Activated CD4-positive, alpha-beta T cell treated with anti-CD3 and anti-CD28 coated beads, Interleukin-2, amount 10 ng/mL, durations not matched to agents 7 days and 5 days (primary cell): ENCODE data around the gene COL20A1. TPM values are rescaled to one million over a fixed set of nuclear protein-coding genes. Genes with fewer than 3 reads are reported as not detected.

Source experiments
- CTCF ChIA-PET: fragments of 350-600 bp; sonication (Branson Sonifier 250); formaldehyde crosslinking; loops from one replicate; lab custom pipeline; 2021; ENCODE audit warnings: antibody characterized with exemption; lab: Charles Lee
- POLR2A ChIA-PET: fragments of 350-600 bp; sonication (Branson Sonifier 250); formaldehyde crosslinking; loops from one replicate; lab custom pipeline; 2021; ENCODE audit warnings: antibody characterized with exemption; lab: Charles Lee
- DNase-seq: peaks from one replicate; pipeline ENCODE4 v3.0.0-alpha.2; 2020
- H3K27ac Mint-ChIP-seq: one replicate; pipeline ENCODE4 v1.8.0; 2021; ENCODE audit warnings: mild to moderate bottlenecking, moderate library complexity, mixed read lengths
- H3K27me3 Mint-ChIP-seq: one replicate; pipeline ENCODE4 v1.8.0; 2021; ENCODE audit warnings: mixed read lengths
- H3K36me3 Mint-ChIP-seq: one replicate; pipeline ENCODE4 v1.8.0; 2021; ENCODE audit warnings: low read depth, mixed read lengths
- H3K4me1 Mint-ChIP-seq: one replicate; pipeline ENCODE4 v1.8.0; 2021; ENCODE audit warnings: mixed read lengths
- H3K4me3 Mint-ChIP-seq: one replicate; pipeline ENCODE4 v1.8.0; 2021; ENCODE audit warnings: mild to moderate bottlenecking, moderate library complexity, mixed read lengths
- H3K9me3 Mint-ChIP-seq: one replicate; pipeline ENCODE4 v1.8.0; 2021; ENCODE audit warnings: mixed read lengths
- total RNA-seq, 2 experiments: library from RNA; stranded (reverse); gene quantifications; one replicate each; pipeline ENCODE4 v1.2.3, GENCODE V29; 2021

The COL20A1 gene
- total RNA-seq, 2 experiments from 2014 or later = not detected

DNA sequence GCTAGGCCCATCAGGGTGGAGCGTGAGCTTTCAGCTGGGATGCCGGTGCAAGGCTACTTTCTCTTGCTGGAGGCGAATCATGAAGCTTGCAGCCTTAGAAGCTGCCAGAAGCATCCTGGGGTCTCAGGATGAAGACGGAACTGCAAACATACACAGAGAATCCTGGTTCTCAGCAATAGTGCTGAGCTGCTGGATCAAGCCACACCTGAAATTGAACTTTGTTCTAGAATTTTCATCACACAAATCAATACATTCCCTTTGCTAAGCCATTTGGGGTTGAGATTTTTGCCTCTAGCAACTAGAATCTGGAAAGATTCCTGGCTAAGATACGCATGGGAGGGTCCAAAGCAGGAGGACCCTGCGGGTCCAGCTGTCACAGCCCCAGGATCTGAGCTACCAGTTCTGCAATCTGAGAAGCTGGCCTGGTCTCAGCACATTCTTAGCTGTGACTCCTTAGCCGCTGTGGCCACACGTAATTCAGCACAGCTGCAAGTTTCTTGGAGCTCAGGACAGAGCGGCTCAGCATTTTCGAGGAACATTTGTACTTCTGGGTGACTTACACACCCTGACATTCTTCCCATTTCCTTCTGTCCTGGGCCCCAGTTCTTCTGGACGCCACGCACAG is 27.0 kb upstream of the COL20A1 start:
- CTCF ChIA-PET = no interaction called here
- Mint-ChIP-seq H3K9me3 (no peaks in the 10 kb centered on the region), H3K27ac (no peak overlapping the region), H3K27me3 (peaks cover 2% of the 10 kb centered on the region), H3K4me1 (peaks cover 2% of the 10 kb centered on the region), H3K4me3 (no peak overlapping the region), H3K36me3 (no peaks in the 10 kb centered on the region)
- no peak for DNase-seq
- POLR2A ChIA-PET = no interaction called here

DNA sequence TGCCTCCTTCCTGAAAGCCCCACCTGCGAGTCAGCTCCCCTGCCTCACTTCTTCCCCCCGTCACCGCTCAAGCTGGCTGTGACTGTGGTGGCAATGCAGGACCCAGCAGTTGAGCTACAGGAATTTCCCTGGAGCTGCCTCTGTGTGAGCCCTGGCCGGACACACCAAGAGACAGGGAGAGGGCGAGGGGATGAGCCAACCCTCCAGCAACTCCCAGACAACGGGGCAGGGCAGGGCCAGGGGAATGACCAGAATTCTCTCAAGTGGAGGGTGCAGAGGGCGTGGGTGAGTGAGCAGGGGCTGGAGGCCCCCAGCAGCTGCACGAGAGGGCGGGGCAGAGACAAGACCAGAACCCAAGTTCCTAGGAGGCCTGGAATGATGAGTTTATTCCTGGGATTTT is 25.3 kb upstream of the COL20A1 start:
- Mint-ChIP-seq H3K9me3 (no peaks in the 10 kb centered on the region), H3K27me3 (no peaks in the 10 kb centered on the region), H3K27ac (no peak overlapping the region), H3K4me3 (no peak overlapping the region), H3K4me1 (peaks cover 7% of the 10 kb centered on the region), H3K36me3 (no peaks in the 10 kb centered on the region)
- ChIA-PET CTCF (no interaction called here), POLR2A (no interaction called here)
- no peak for DNase-seq

DNA sequence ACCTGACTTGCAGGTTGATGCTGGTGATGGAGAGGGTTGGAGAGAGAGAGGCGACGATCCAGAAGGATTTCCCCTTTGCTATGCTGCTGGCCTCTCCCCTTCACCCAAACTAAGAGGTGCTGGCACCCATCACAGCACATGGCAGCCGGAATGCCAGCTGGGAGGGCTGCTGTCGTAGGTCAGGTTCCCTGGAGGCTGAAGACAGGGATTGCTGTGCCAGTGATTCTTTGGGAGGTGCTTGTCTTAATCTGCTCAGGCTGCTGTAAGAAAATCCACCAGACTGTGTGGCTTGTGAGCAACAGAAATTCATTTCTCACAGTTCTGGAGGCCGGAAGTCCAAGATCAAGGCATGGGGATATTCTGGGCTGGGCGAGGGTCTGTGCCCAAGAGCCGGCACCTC is 24.7 kb upstream of the COL20A1 start:
- POLR2A ChIA-PET = no interaction called here
- CTCF ChIA-PET = no interaction called here

DNA sequence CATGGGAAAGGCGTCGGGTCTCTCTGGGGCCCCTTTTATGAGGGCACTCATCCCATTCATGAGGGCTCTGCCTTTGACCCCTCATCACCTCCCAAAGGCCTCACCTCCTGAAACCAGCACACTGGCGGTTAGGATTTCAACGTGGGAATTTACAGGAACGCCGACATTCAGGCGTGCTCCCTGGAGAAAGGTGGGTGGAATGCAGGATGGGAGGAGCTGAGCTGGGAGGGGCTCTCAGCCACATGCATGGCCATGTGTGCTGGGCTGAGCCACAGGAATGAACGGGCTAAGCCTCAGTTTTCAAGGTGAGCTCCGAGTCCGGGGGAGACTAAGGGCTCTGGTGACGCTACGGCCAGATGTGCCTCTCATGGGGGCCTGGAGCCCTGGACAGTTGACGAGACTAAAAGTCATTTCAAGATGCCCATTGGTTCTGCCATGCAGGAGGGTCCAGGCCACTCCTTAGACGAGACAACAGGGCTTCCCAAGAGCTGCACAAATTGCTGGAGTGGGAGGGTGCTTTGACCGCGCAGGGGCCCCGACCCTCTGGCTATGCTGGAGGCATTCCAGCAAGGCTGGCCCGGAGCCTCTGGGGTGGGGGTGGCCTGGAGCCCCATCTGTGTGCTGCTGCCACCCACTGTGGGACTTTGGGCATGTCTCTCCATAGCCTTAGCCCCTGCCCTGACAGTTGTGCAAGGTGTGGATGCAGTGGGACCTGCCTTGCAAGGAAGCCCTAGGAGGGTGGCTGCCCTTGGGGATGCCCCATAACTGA is 24.1 kb upstream of the COL20A1 start:
- no peak overlapping the region for H3K27ac Mint-ChIP-seq
- peaks cover under 1% of the 10 kb centered on the region for H3K36me3 Mint-ChIP-seq
- peaks cover 13% of the 10 kb centered on the region for H3K4me1 Mint-ChIP-seq
- ChIA-PET CTCF (interaction anchor here (1.1 kb wide), 1 partner anchor 15 kb away, joined by 6 read pairs; the partner anchor contains the start of gene NKAIN4), POLR2A (no interaction called here)
- H3K9me3 Mint-ChIP-seq = no peaks in the 10 kb centered on the region
- no peak overlapping the region for H3K4me3 Mint-ChIP-seq
- no peak for DNase-seq
- H3K27me3 Mint-ChIP-seq = no peaks in the 10 kb centered on the region

More for the DNA sequence above, 24.7 kb upstream of the COL20A1 start:
- no peak for DNase-seq
- H3K9me3 Mint-ChIP-seq = no peaks in the 10 kb centered on the region
- H3K36me3 Mint-ChIP-seq = no peaks in the 10 kb centered on the region
- peaks cover 7% of the 10 kb centered on the region for H3K4me1 Mint-ChIP-seq
- no peak overlapping the region for H3K27ac Mint-ChIP-seq
- H3K4me3 Mint-ChIP-seq = no peak overlapping the region
- H3K27me3 Mint-ChIP-seq = no peaks in the 10 kb centered on the region

DNA sequence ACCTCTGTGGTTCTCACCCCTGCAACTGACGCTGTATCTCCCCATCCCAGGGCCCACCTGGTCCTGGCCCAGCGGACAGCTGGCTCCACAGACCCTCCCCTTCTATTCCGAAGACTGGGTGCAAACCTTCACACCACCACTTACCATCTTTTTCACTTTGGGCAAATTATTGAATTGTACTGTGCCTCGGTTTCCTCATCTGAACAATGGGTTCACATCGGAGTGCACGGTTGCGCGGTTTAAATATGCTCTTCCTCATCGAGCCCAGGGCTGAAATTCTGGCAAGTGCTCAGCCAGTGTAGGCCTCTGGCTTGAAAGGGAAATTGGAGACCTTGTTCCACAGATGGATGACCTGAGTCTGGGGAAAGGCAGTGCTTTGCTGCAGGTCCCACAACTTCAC is 23.3 kb upstream of the COL20A1 start:
- H3K4me1 Mint-ChIP-seq = peaks cover 20% of the 10 kb centered on the region
- peaks cover 1% of the 10 kb centered on the region for H3K36me3 Mint-ChIP-seq
- H3K9me3 Mint-ChIP-seq = no peaks in the 10 kb centered on the region
- DNase-seq = no peak
- no peaks in the 10 kb centered on the region for H3K27me3 Mint-ChIP-seq
- POLR2A ChIA-PET = no interaction called here
- H3K27ac Mint-ChIP-seq = no peak overlapping the region
- no peak overlapping the region for H3K4me3 Mint-ChIP-seq
- CTCF ChIA-PET = interaction anchor here (1.1 kb wide), 1 partner anchor 16 kb away, joined by 6 read pairs; the partner anchor contains the start of gene NKAIN4

DNA sequence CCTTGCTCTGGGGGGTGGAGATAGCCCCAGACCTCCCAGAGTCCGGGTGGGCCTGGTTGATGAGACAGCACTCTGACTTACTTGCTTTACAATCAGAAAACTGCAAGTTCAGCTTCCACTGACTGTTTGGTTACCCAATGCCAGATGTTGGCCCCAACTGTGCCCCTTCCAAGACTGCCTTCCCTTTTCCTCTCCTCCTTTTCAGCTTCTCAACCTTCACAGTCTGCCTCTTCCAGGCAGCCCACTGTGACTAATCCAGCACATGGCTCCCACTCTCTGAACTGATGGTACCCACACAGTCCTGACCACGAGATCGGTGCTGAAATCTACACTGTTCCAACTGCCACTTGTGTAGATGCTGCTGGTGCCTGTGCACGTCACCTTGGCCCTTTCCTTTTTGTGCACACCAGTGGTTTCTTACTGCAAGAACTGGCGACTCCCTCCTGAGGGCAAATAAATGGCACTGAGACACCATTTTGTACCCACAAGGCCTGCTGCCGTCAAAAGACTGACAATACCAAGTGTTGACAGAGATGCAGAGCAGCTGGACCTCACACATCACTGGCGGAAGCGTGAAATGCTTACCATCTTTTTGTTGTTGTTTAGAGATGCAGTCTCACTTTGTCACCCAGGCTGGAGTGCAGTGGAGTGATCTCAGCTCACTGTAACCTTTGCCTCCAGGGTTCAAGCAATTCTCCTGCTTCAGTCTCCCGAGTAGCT is 22.2 kb upstream of the COL20A1 start:
- H3K9me3 Mint-ChIP-seq = no peaks in the 10 kb centered on the region
- H3K27ac Mint-ChIP-seq = no peak overlapping the region
- ChIA-PET CTCF (no interaction called here), POLR2A (no interaction called here)
- DNase-seq = no peak
- peaks cover 27% of the 10 kb centered on the region for H3K4me1 Mint-ChIP-seq
- peaks cover 1% of the 10 kb centered on the region for H3K36me3 Mint-ChIP-seq
- peak overlapping the region; percentile 76 for H3K4me3 Mint-ChIP-seq
- H3K27me3 Mint-ChIP-seq = no peaks in the 10 kb centered on the region

DNA sequence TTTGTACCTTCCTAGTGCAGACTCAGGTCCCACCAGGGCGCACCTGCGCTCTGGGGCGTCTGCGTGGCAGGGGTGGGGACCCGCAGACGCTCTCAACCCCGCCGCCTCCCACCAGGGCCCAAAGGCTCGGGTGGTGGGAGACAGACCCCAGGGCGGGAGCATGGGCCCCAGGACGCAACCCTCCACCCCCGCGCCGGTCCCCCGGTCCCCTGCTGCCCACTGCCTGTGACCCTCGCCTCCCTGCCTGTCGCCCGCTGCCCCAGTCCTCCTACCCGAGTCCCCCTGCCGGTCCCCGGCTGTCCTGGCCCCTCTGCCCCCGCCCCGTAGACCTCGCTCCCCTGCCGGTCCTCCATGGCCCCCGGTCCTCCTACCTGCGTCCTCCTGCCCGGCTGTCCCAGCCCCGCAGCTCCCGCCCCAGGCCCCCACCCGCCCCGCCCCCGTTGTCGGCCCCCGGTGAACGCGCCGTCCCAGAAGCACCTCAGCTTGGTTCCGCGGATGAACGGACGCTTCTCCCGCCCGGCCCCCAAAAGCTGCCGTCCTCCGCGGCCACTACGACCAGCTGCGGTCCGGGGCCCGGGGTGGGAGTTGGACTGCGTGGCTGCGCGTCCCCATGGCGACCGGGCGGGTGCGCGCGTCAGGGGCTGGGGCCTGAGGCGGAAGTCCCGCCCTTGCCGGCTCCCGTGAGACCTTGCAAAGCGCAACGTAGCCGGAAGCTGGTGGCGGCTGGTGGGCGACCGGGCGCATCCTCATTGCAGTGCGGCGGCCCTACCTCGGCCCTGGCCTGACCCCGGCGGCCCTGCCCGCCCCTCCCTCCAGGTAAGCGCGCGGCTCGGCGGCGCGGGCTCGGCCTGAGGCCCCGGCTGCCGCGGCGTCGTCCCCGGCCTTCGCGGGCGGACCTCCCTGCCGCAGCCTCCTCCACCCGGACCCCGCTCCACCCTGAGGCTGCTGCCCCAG is 20.6 kb upstream of the COL20A1 start, which contains the start of gene ARFGAP1:
Gene ARFGAP1, plus strand, starts transcription at position 709 of the 954 bp plus-strand sequence. CDS start 2,768 bp downstream, outside the sequence.
- CTCF ChIA-PET = interaction anchor here (1.0 to 1.2 kb wide), 2 partner anchors 27 to 57 kb away, joined by 3 to 4 read pairs; partner anchors contain the start of gene YTHDF1
- POLR2A ChIA-PET = no interaction called here
- H3K27ac Mint-ChIP-seq = peak within 1 kb of the TSS; percentile 90
- DNase-seq = peak; percentile 88
- peaks cover 29% of the 10 kb centered on the region for H3K4me1 Mint-ChIP-seq
- H3K9me3 Mint-ChIP-seq = no peaks in the 10 kb centered on the region
- H3K36me3 Mint-ChIP-seq = peaks cover 4% of the 10 kb centered on the region
- no peaks in the 10 kb centered on the region for H3K27me3 Mint-ChIP-seq
- peak within 1 kb of the TSS; percentile 81 for H3K4me3 Mint-ChIP-seq

DNA sequence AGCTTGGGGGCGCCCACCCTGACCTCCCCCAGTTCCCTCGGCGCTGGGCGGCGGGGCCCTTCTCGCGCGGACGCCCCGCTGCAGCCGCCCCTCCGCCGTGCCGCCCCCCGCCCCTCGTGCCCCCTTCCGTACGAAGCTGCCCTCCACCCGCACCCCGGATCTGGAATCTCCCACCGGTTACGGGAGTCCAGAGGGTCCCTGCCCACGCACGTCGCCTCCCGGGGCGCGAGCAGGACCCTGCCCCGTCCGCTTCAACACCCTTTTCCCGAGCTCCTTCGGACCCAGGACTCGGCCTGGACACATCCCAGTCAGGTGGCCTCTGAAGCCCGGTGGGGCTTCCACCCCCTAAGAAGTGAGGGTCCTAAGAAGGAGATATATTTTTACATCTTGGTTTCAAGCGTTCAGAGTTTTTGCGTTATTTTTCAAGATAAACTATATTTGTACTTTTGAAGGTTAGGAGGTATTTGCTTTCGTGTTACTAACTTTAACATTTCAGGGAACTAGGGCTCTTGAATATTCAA is 19.9 kb upstream of the COL20A1 start:
- no peak for DNase-seq
- peaks cover 29% of the 10 kb centered on the region for H3K4me1 Mint-ChIP-seq
- POLR2A ChIA-PET = no interaction called here

DNA sequence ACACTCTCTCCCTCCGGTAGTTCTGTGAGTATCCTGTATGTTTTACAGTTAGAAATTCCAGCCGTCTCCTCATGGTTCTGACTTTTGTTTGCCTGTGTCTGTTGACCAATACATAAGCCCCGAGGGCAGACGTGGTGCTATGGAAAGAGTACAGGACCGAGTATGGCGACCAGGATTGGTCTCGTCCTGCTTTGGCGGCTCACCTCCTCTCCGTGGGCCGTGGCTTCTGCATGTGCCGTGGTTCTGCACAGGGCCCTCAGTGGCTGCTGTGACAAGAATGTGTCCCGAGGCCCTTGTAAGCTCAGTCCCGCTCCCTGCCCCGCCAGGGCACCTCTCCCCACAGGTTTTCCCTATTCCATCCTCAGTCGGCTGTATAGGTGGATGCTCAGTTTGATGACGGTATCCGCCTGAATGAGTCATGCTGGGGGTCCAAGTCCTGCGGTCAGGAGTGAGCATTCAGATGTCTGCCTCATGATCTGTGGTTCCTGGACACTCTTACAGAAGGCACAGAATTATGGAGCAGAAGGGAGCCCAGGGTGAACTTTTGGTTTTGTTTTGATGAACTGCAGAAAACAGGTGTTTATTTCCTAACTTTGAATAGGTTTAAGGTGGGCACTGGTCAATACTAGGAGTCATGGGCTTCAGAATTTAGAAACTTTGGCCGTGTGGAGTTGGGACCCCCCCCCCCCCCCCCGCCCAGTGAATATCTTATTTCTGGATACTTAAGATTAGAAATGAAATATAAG is 19.2 kb upstream of the COL20A1 start:
- Mint-ChIP-seq H3K4me3 (peak overlapping the region; percentile 81), H3K9me3 (no peaks in the 10 kb centered on the region), H3K36me3 (peaks cover 4% of the 10 kb centered on the region), H3K27ac (peak overlapping the region; percentile 90), H3K4me1 (peaks cover 29% of the 10 kb centered on the region), H3K27me3 (no peaks in the 10 kb centered on the region)
- ChIA-PET POLR2A (no interaction called here), CTCF (interaction anchor here (1.0 to 1.2 kb wide), 2 partner anchors 29 to 58 kb away, joined by 3 to 4 read pairs; partner anchors contain the start of gene YTHDF1)
- no peak for DNase-seq

More for the DNA sequence above, 19.9 kb upstream of the COL20A1 start:
- peak overlapping the region; percentile 81 for H3K4me3 Mint-ChIP-seq
- peak overlapping the region; percentile 90 for H3K27ac Mint-ChIP-seq
- H3K36me3 Mint-ChIP-seq = peaks cover 4% of the 10 kb centered on the region
- CTCF ChIA-PET = interaction anchor here (1.0 to 1.2 kb wide), 2 partner anchors 28 to 58 kb away, joined by 3 to 4 read pairs; partner anchors contain the start of gene YTHDF1
- H3K9me3 Mint-ChIP-seq = no peaks in the 10 kb centered on the region
- no peaks in the 10 kb centered on the region for H3K27me3 Mint-ChIP-seq

DNA sequence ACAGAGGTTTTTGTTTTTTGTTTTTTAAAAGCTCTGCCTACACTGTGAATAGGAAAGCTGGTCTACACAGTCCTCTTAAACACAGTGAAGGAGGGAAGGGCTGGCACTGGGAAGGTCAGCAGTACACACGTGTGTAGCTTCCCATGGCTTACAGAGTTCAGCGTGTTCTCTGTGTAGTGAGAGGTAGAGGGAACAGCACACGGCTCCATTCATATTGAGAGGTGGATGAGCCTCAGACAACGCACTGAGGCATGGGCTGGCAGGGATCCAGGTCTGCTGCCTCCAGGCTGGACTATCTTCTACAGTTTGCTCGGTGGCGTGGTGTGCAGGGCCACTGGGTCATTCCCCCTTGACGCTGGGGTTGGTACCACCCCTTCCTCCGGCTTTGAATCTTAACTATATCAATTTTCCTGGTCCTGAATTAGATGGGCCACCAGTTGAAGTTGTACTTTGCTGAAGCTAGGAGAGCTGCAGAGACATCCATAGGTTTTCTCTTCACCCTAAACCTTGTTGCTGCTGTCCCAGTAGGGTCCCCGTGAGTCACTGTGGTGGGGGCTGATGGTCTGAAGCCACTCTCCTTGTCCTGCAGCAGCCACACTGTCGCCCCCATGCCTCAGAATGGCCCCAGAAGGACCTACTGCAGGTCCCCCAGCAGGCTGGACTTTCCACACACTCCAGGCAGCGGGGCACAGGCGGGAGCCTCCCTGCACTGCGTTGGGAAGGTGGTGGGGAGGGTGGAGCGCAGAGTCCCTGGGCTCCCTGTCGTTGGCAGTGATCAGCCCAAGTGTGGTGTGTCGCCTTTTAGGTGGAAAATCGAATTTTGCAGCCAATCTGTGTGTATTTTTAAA is 18.4 kb upstream of the COL20A1 start:
- Mint-ChIP-seq H3K27me3 (no peaks in the 10 kb centered on the region), H3K27ac (peak overlapping the region; percentile 31), H3K36me3 (peaks cover 4% of the 10 kb centered on the region), H3K9me3 (no peaks in the 10 kb centered on the region), H3K4me1 (peaks cover 29% of the 10 kb centered on the region), H3K4me3 (peak overlapping the region; percentile 38)
- POLR2A ChIA-PET = no interaction called here
- CTCF ChIA-PET = no interaction called here
- DNase-seq = no peak
